Cardiac fibroblast (primary cell): Measurements from ENCODE around the gene CACNA1A.
A peak's percentile ranks its signal among the peaks of the same experiment; 100 is the strongest.
"Not testable (repeated sequence)": the region's sequence is repeated elsewhere in the genome, so short reads cannot be mapped to it uniquely, and the experiment has no call there.

Experiments
- DNase-seq, 2 donors: peaks; one replicate each; pipeline versions ENCODE4 v3.0.0 to v3.0.0-alpha.2; 2010; ENCODE audit warnings: low read depth in 2 of 2
- H3K4me3 ChIP-seq, 2 donors: replicated peaks in 1 of 2; 1 replicate in 1 of 2; 2 replicates in 1 of 2; pipeline ENCODE4 v1.5.1; 2011; ENCODE audit warnings: low read depth in 2 of 2, low read length in 2 of 2, mild to moderate bottlenecking in 2 of 2, moderate library complexity in 1 of 2
- TF ChIP-seq, protein P1 (sequence below): IDR thresholded peaks from one replicate; pipeline ENCODE4 v1.5.1; 2011; ENCODE audit warnings: low read depth, mild to moderate bottlenecking, low read length, inconsistent platforms

CACNA1A gene

DNA sequence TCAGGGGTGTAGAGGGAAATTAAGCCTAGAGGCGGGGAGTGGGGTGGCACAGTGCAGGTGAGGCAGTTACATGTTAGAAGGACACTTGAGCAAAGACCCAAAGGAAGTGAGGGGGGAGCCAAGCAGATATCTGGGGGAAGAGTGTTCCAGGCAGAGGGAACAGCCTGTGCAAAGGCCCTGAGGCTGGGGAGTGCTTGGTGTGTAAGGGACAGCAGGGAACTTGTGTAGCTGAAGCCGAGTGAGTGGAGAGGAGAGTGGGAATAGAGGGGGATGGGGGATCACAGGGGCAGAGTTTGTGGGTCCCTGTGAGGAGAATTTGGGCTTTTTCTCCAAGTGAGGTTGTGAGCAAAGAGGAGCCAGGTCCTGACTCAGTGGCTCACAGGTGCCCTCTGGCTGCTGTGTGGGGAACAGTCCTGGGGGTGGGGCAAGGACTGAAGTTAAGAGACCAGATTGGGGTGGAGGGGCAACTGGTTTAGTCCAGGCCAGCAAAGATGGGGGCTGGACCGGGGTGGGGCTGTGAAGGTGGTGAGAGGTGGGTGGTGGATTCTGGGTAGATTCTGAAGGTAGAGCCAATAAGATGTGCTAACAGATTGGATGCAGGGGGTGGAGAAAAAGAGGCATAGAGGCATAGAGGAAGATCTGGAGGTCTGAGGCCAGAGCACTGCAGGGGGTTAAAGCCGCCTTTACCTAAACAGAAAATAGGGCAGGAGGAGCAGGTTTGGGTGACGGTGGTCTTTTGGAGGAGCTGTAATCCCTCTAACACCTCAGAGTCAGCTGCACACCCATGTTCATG is 75.3 kb downstream of the CACNA1A start:
- peak; percentile 67 for DNase-seq
- TF ChIP-seq, protein P1, sequence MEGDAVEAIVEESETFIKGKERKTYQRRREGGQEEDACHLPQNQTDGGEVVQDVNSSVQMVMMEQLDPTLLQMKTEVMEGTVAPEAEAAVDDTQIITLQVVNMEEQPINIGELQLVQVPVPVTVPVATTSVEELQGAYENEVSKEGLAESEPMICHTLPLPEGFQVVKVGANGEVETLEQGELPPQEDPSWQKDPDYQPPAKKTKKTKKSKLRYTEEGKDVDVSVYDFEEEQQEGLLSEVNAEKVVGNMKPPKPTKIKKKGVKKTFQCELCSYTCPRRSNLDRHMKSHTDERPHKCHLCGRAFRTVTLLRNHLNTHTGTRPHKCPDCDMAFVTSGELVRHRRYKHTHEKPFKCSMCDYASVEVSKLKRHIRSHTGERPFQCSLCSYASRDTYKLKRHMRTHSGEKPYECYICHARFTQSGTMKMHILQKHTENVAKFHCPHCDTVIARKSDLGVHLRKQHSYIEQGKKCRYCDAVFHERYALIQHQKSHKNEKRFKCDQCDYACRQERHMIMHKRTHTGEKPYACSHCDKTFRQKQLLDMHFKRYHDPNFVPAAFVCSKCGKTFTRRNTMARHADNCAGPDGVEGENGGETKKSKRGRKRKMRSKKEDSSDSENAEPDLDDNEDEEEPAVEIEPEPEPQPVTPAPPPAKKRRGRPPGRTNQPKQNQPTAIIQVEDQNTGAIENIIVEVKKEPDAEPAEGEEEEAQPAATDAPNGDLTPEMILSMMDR, result peak; percentile 94
- no peak overlapping the region for H3K4me3 ChIP-seq

DNA sequence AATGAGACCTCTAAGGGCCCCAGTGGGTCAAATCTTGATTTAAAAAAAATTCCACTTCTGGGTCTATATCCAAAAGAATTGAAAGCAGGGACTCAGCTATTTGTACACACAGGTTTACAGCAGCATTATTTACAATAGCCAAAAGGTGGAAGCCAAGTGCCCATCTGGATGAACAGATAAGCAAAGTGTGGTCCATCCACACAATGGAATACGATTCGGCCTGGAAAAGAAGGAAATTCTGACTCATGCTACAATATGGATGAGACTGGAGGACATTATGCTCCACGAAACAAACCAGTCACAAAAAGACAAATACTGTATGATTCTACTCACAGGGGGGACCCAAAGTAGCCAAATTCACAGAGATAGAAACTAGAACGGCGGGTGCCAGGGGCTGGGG is 76.7 kb downstream of the CACNA1A start:
- TF ChIP-seq, protein P1, result no peak
- H3K4me3 ChIP-seq, result no peak overlapping the region
- DNase-seq, result no peak

DNA sequence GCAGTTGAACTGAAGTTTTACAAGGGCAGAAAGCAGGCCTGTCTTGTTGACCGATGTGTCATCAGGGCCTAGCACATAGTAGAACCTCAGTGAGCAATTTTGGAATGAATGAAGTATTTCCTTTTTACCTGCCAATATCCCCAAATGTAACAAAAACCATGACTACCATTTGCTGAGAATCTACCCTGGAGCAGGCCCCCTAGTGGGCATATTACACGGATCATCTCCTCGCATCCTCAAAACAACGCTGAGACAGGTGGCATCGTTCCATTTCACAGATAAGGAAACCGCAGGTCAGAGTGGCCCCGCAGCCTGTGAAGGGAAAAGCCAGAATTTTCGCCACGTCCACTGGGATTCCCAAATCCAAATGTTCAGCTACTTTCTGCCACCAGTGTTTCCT is 77.9 kb downstream of the CACNA1A start:
- peak; percentile 44 to 49 for DNase-seq
- H3K4me3 ChIP-seq, result no peak overlapping the region
- TF ChIP-seq, protein P1, result peak; percentile 73

DNA sequence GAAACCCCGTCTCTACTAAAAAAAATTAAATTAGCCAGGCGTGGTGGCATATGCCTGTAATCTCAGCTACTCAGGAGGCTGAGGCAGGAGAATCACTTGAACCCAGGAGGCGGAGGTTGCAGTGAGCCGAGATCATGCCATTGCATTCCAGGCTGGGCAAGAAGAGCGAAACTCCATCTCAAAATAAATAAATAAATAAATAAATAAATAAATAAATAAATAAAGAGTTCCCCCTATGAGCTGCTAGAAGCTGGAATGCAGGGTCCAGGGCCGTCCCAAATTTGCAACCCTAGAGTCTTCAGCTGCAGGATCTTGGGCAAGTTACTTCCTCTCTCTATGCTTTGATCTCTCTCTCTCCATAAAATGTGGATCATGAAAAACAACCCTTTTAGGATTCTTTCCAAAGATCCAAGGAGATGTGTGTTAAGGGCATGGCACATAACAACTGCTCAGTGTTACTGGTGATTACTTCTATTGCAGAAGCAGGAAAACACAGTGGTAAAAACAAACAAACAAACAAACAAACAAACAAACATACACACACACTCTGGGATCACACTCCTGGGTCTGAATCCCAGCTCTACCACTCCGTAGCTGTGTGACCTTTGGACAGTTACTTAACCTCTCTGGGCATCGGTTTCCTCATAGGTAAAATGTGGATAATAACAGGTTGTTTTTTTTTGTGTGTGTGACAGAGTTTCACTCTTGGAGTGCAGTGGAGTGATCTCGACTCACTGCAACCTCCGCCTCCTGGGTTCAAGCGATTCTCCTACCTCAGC is 78.8 kb downstream of the CACNA1A start:
- no peak for DNase-seq
- TF ChIP-seq, protein P1, result no peak
- H3K4me3 ChIP-seq, result no peak overlapping the region

DNA sequence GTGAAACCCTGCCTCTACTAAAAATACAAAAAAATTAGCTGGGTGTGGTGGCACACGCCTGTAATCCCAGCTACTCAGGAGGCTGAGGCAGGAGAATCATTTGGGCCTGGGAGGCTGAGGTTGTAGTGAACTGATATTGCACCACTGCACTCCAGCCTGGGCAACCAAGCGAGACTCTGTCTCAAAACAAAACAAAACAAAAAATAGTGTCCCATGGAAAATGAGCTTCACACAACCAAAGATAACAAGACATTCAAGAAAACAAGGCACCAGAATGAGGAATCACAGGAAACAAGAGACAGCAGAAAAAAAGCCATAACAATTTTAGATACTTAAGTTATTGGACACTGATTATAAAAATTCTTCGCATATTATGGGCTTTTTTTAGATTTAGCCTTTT is 80.4 kb downstream of the CACNA1A start:
- H3K4me3 ChIP-seq, DNase-seq: not testable (repeated sequence)

DNA sequence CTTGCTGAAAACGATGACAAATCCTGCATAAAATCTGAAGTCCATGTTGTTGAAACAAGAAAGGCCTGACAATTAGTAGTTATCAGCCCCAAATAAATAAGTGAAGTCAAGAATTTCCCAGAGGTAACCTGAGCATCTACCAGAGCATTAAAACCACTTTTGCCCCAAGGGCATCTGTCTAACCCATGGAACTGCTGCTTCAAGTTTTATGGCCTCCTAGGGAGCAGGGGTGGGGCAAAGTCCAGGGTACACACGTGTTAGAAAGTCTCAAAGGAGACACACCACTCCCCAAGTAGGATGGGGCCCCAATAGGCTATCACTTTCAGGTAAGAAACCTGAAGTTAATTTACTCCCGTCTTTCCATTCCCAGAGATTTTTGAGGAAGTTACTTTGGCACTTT is 81.1 kb downstream of the CACNA1A start:
- DNase-seq, result no peak
- no peak overlapping the region for H3K4me3 ChIP-seq
- TF ChIP-seq, protein P1, result no peak

DNA sequence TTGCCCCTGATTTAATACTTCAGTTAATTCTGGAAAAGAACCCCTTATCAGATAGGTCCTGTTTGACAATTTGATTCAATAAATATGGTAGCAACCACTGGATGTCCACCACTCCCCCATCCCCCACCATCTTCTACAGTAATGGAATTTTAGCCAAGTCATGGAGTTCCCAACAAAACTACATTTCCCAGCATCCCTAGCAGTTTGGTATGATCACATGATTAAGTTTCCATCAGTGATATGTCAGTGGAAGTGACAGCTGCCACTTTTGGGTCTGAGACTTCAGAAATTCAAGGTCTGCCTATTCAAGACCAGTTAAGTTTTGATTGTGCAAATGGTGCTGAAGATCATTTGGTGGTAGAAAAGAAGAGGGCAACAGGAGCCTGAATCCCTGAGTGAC is 85.5 kb downstream of the CACNA1A start:
- no peak overlapping the region for H3K4me3 ChIP-seq
- TF ChIP-seq, protein P1, result no peak
- DNase-seq, result no peak
